OCI-LY1 (cell line): ENCODE data around the gene GMPPA.

ENCODE experiments used
- H2AFZ ChIP-seq: fragments of 200-600 bp; sonication (generic), shearing (Covaris generic); 2 replicates; pipeline ENCODE4 v1.6.0; 2014; ENCODE audit warnings: antibody characterized with exemption, mild to moderate bottlenecking, low read length
- H3F3A ChIP-seq: fragments of 200-600 bp; sonication (generic), shearing (Covaris generic); 2 replicates; pipeline ENCODE4 v1.6.0; 2014; ENCODE audit warnings: mild to moderate bottlenecking, antibody characterized with exemption, low read length, moderate library complexity; ENCODE audit not compliant: insufficient read depth
- H3K27ac ChIP-seq: fragments of 200-600 bp; sonication (generic); 2 replicates; pipeline ENCODE4 v1.5.1; 2014; ENCODE audit warnings: low read length, mixed run types, mild to moderate bottlenecking, low read depth; ENCODE audit not compliant: poor library complexity, severe bottlenecking
- H3K27me3 ChIP-seq: fragments of 200-600 bp; sonication (generic); 2 replicates; pipeline ENCODE4 v1.6.0; 2014; ENCODE audit warnings: antibody characterized with exemption, mild to moderate bottlenecking, low read length, moderate library complexity; ENCODE audit not compliant: insufficient read depth
- H3K36me3 ChIP-seq: fragments of 200-600 bp; sonication (generic); 2 replicates; pipeline ENCODE4 v1.6.1; 2014; ENCODE audit warnings: mild to moderate bottlenecking, antibody characterized with exemption, low read length, moderate library complexity, mixed read lengths; ENCODE audit not compliant: insufficient read depth
- H3K4me1 ChIP-seq: fragments of 200-600 bp; sonication (generic); 2 replicates; pipeline ENCODE4 v1.5.1; 2014; ENCODE audit warnings: mild to moderate bottlenecking, low read length, moderate library complexity; ENCODE audit not compliant: insufficient read depth, severe bottlenecking
- H3K4me2 ChIP-seq: fragments of 200-600 bp; sonication (generic), shearing (Covaris generic); 2 replicates; pipeline ENCODE4 v1.6.1; 2014; ENCODE audit warnings: low read length
- H3K4me3 ChIP-seq: fragments of 200-600 bp; sonication (generic); 2 replicates; pipeline ENCODE4 v1.5.1; 2014; ENCODE audit warnings: low read length, low read depth, mild to moderate bottlenecking, mixed read lengths; ENCODE audit not compliant: poor library complexity, severe bottlenecking
- H3K79me2 ChIP-seq: fragments of 200-600 bp; shearing (Covaris generic); 2 replicates; pipeline ENCODE4 v1.6.1; 2016; ENCODE audit warnings: mixed run types, low read length, mixed read lengths; ENCODE audit not compliant: insufficient read depth
- H3K9ac ChIP-seq: fragments of 200-600 bp; sonication (generic), shearing (Covaris generic); 2 replicates; pipeline ENCODE4 v1.6.1; 2014; ENCODE audit warnings: mild to moderate bottlenecking, low read length, mixed read lengths
- H3K9me2 ChIP-seq: fragments of 200-600 bp; sonication (generic), shearing (Covaris generic); 2 replicates; pipeline ENCODE4 v1.6.1; 2014; ENCODE audit warnings: low read depth, mild to moderate bottlenecking, low read length, mixed read lengths
- H3K9me3 ChIP-seq: fragments of 200-600 bp; shearing (Covaris generic); 2 replicates; pipeline ENCODE4 v1.6.1; 2014; ENCODE audit warnings: low read length, mixed read lengths
- H4K20me1 ChIP-seq: fragments of 200-600 bp; sonication (generic), shearing (Covaris generic); 2 replicates; pipeline ENCODE4 v1.6.0; 2016; ENCODE audit warnings: mild to moderate bottlenecking, low read length; ENCODE audit not compliant: insufficient read depth
- EZH2 ChIP-seq: fragments of 200-600 bp; sonication (generic), shearing (Covaris generic); IDR thresholded peaks from 2 replicates; pipeline ENCODE4 v1.8.0; 2017; ENCODE audit warnings: borderline replicate concordance, mixed run types, mild to moderate bottlenecking, antibody characterized with exemption, low read length, moderate library complexity, mixed read lengths
- TF ChIP-seq, protein P1 (sequence below): fragments of 200-600 bp; sonication (generic), shearing (Covaris generic); IDR thresholded peaks from 2 replicates; pipeline ENCODE4 v1.5.1; 2017; ENCODE audit warnings: mild to moderate bottlenecking, antibody characterized with exemption, low read length, moderate library complexity, mixed read lengths

Gene GMPPA

DNA sequence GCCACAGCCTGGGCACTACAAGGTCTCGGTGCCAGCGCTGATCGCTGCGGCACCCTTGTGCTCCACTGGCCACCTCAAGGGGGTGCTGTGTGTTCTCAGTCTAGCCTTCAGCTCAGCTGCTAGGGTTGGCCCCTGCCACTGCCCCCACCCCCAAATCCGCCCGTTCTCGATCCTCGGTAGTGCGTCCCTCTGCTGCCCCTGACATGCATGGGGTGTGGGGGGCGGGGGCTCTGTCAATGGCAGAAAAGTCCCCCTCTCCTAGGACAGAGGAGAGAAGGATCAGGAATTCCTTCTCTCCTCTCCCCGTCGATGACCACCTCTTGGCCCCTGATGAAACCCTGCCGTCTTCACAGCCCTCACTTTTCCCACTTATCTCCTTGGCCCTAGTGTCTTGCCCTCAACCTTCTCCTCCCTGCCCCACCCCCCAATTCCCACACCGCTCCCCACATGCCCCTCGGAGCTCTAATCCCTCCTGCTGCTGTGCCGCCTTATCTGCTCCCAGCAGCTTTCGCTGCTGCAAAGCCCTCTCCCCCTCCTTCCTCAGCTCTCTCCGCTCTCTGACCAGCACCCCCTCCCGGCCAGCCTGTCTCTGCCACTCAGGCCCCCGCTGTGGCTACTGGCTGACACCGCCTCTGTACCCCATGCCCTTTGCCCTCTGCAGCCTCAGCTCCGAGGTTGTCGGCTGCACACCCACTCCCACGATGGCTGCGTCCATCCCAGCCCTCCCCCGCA is 11.3 kb downstream of the GMPPA start:
- Histone ChIP-seq H3K27ac (no peak overlapping the region), H3K4me2 (no peak overlapping the region), H3F3A (no peaks in the 10 kb centered on the region), H3K4me1 (no peaks in the 10 kb centered on the region), H3K79me2 (no peaks in the 10 kb centered on the region), H3K9me3 (no peaks in the 10 kb centered on the region), H3K9ac (no peak overlapping the region), H4K20me1 (no peaks in the 10 kb centered on the region), H3K9me2 (no peaks in the 10 kb centered on the region), H2AFZ (no peak overlapping the region), H3K4me3 (no peak overlapping the region), H3K36me3 (peaks cover 6% of the 10 kb centered on the region; the same call in 1 of the 2 replicates), H3K27me3 (peaks cover 6% of the 10 kb centered on the region; the same call in 1 of the 2 replicates)
- TF ChIP-seq, protein P1, sequence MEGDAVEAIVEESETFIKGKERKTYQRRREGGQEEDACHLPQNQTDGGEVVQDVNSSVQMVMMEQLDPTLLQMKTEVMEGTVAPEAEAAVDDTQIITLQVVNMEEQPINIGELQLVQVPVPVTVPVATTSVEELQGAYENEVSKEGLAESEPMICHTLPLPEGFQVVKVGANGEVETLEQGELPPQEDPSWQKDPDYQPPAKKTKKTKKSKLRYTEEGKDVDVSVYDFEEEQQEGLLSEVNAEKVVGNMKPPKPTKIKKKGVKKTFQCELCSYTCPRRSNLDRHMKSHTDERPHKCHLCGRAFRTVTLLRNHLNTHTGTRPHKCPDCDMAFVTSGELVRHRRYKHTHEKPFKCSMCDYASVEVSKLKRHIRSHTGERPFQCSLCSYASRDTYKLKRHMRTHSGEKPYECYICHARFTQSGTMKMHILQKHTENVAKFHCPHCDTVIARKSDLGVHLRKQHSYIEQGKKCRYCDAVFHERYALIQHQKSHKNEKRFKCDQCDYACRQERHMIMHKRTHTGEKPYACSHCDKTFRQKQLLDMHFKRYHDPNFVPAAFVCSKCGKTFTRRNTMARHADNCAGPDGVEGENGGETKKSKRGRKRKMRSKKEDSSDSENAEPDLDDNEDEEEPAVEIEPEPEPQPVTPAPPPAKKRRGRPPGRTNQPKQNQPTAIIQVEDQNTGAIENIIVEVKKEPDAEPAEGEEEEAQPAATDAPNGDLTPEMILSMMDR: peak; percentile 67
- TF ChIP-seq EZH2: no peak

- H3K27me3 ChIP-seq: peaks cover 7% of the 10 kb centered on the region; the same call in 1 of the 2 replicates
- no peak overlapping the region for H3K4me2 ChIP-seq
- TF ChIP-seq EZH2: no peak
- H3F3A ChIP-seq: no peaks in the 10 kb centered on the region
- H3K9ac ChIP-seq: no peak overlapping the region
- H3K36me3 ChIP-seq: peaks cover 6% of the 10 kb centered on the region; the same call in 1 of the 2 replicates
- H3K4me1 ChIP-seq: no peaks in the 10 kb centered on the region
- no peak overlapping the region for H3K4me3 ChIP-seq
- no peaks in the 10 kb centered on the region for H3K9me3 ChIP-seq
- H3K79me2 ChIP-seq: no peaks in the 10 kb centered on the region
- H3K9me2 ChIP-seq: no peaks in the 10 kb centered on the region
- no peak overlapping the region for H2AFZ ChIP-seq
- no peak overlapping the region for H3K27ac ChIP-seq
- H4K20me1 ChIP-seq: no peaks in the 10 kb centered on the region
Measured at GRCh38 chr2:219510512-219511135, 11.9 kb downstream of the GMPPA start.

DNA sequence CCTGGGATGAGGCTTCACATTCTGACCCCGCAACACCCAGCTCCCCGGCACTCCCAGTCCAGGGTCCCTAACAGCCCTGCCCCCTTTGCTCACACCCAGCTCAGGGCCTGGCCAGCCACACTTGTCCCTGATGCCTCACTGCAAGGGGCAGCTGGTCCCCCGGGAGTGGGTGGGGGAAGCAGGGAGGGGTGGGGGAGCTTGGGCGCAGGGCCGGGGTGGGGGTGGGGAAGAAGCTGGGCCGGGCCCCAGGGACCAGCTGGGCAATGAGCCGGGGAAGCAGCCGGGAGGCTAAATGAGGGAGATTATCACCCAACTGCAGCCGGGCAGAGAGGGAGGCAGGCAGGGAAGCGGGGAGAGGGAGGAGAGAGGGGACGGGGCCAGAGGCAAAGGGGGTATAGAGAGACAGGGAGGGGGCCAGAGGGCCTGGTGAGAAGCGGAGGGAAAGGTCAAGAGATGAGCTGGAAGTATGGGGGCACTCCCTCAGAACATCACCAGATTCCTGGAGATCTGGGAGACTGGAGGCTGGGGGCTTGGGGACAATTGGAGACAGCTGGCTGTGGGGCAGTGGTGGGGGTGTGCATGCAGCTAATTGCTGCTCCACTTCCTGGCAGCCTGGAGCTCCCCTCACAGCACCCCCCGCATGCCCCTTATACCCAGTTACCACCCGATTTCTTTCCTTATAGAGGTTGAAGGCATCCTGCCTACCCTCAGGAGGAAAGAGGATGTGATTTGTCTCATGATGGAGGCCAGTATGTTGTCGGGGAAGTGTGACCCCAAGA is 13.0 kb downstream of the GMPPA start:
- Histone ChIP-seq H2AFZ (no peak overlapping the region), H3K4me3 (no peak overlapping the region), H3K9me3 (no peaks in the 10 kb centered on the region), H3K9ac (no peak overlapping the region), H3K27ac (no peak overlapping the region), H3K9me2 (no peaks in the 10 kb centered on the region), H3K27me3 (peaks cover 7% of the 10 kb centered on the region; the same call in 1 of the 2 replicates), H4K20me1 (no peaks in the 10 kb centered on the region), H3K4me1 (no peaks in the 10 kb centered on the region), H3K4me2 (no peak overlapping the region), H3K79me2 (no peaks in the 10 kb centered on the region), H3K36me3 (no peaks in the 10 kb centered on the region), H3F3A (no peaks in the 10 kb centered on the region)
- TF ChIP-seq EZH2: no peak
- TF ChIP-seq, protein P1: no peak
